ENCODE results near the gene LRRC37A2.
"Not testable (repeated sequence)": the region's sequence is repeated elsewhere in the genome, so short reads cannot be mapped to it uniquely, and the experiment has no call there.

The LRRC37A2 gene

GRCh38 chr17:46591332-46591731 lies 79.1 kb downstream of the LRRC37A2 start:
- in situ Hi-C loops (cut with MboI; ENCODE audit: low sequenced_read_pairs), result not testable (repeated sequence)

- in situ Hi-C loops (cut with MboI; ENCODE audit: low sequenced_read_pairs), result not testable (repeated sequence)
Measured at GRCh38 chr17:46598344-46598931, 86.2 kb downstream of the LRRC37A2 start.

- in situ Hi-C loops (cut with MboI; ENCODE audit: low sequenced_read_pairs), result not testable (repeated sequence)
Measured at GRCh38 chr17:46600767-46601166, 88.5 kb downstream of the LRRC37A2 start.

GRCh38 chr17:46603125-46603524 lies 90.9 kb downstream of the LRRC37A2 start:
- in situ Hi-C loops (cut with MboI; ENCODE audit: low sequenced_read_pairs), result not testable (repeated sequence)

All from HL-60/S4 treated with retinoic acid at 250 ng/mL for 4 days and 3 days (cell line).